T-helper 1 cell (primary cell): ENCODE results near the gene MRPL23.
A peak's percentile ranks its signal among the peaks of the same experiment; 100 is the strongest.

Experiments
- DNase-seq, 5 donors: peaks; one replicate each; pipeline ENCODE4 v3.0.0-alpha.2; 2012 to 2020

The MRPL23 gene

GRCh38 chr11:1934335-1935155, 12.6 kb upstream of the MRPL23 start:
- peak in 1 of 5 donors; percentile 4 for DNase-seq

- DNase-seq, result peak in 1 of 5 donors; percentile 7
Observed at GRCh38 chr11:1935156-1936071, 11.7 kb upstream of the MRPL23 start.

- no peak for DNase-seq
Observed at GRCh38 chr11:1936072-1936780, 10.9 kb upstream of the MRPL23 start.

DNA sequence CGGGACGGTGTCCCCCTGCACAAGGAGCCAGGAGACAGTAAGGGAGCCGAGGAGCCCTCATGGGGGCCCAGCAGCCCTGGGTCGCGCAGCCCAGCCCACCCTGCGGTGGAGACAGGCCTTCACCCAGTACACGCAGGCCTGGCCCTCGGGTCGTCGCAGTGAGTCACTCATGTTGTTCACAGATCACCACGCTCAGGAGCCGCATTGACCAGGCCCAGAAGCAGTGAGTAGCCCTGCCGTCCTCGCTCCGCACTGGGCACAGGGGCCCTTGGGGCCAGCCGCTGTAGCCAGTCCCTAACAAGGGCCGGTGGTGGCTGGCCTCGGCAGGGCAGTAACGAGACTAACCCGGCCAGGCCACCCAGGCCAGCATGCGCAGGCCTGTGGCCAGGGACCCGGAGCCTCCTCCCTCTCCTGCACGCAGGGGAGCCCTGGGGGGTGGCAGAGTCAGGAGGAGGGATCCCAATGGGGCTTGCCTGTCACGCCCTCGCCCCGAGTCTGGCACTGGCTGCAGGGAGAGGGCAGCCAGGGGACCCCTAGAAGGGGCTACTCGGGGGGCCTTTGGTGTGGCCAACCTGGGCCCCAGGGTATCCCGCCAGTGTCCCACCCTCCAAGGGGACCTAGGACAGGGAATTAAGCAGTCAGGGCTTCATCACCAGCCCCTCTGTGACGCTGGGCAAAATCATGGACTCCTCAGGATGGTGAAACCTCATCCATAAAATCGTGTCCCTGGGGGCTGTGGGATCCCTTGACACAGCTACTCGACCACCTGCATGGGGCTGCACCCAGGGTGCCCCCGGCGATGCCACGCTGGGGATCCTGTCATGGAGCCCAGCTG, 10.1 kb upstream of the MRPL23 start:
- DNase-seq, result peak in 1 of 5 donors; percentile 9

- peak in 1 of 5 donors; percentile 8 for DNase-seq
Observed at GRCh38 chr11:1937616-1938342, 9.4 kb upstream of the MRPL23 start.

GRCh38 chr11:1938343-1939005, 8.7 kb upstream of the MRPL23 start:
- DNase-seq, result peak in 1 of 5 donors; percentile 8

DNA sequence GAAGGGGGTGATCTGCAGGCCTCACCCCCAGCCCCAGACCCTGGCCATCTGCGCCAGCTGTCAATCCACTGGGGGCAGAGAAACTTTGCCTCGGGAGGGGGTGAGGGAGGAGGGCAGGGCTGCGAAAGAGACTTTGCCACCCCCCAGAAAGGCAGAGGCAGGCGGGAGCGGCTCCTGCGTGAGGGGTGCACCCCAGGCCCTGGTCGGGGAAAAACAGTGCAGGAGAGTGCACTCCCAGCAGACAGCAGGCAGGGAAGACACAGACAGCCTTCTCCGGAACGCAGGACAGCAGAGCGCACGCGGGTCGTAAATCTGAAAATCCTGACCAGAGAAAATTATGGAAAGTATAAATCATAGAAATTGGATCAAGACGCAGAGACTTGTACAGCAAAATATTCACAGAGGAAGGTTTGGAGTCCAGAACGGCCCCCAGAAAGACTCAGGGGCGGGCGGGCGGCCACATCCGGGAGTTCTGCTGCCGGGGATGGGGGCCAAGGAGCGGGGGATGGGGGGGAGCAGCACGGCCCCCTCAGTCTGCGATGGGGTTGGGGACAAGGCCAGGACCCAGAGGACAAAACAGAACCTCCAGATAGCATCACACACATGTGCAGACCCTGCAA, 8.0 kb upstream of the MRPL23 start:
- peak in 1 of 5 donors; percentile 6 for DNase-seq

- peak in 1 of 5 donors; percentile 1 for DNase-seq
Observed at GRCh38 chr11:1939788-1940187, 7.3 kb upstream of the MRPL23 start.

GRCh38 chr11:1942558-1943260, 4.4 kb upstream of the MRPL23 start:
- DNase-seq, result peak in 1 of 5 donors; percentile 3

- DNase-seq, result peak in 1 of 5 donors; percentile 5
Observed at GRCh38 chr11:1943576-1943975, 3.6 kb upstream of the MRPL23 start.

DNA sequence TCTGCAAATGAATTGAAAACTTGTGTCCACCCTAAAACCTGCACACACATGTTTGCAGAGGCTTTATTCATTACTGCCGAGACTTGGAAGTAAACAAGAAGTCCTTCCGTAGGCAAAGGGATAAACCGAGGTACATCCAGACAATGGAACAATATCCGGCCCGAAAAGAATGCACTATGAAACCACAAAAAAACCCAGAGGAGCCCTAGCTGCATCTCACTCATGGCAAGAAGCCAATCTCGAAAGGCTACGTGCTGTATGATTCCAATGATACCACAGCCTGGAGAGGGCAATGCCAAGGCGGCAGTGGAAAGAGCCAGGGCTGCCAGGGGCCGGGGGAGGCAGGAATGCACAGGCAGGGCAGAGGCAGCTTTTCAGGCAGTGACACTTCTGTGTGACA, 3.2 kb upstream of the MRPL23 start:
- DNase-seq, result no peak

- no peak for DNase-seq
Observed at GRCh38 chr11:1947592-1948237, 583 bp downstream of the MRPL23 start.

GRCh38 chr11:1948389-1948788, 1.3 kb downstream of the MRPL23 start:
- no peak for DNase-seq

DNA sequence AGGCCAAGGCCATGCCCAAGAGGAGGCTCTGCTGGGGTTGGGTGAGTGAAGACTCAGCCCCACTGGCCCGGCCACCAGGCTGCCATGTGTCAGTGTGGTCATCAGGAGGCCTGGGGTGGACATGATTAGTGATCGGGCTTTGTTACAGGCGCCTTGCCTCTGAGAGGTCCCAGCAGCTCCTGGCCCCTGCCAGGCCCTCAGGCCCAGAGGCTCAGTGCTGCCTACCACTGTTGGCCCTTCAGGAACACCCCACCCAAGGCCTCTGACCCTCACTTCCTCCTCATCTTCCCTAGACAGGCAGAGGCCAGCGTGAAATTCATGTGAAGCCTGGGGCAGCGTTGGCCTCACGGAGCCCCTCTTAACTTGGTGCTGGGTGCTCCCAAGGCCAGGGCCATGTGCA, 2.2 kb downstream of the MRPL23 start:
- DNase-seq, result no peak

GRCh38 chr11:1949922-1950321, 2.8 kb downstream of the MRPL23 start:
- DNase-seq, result no peak

DNA sequence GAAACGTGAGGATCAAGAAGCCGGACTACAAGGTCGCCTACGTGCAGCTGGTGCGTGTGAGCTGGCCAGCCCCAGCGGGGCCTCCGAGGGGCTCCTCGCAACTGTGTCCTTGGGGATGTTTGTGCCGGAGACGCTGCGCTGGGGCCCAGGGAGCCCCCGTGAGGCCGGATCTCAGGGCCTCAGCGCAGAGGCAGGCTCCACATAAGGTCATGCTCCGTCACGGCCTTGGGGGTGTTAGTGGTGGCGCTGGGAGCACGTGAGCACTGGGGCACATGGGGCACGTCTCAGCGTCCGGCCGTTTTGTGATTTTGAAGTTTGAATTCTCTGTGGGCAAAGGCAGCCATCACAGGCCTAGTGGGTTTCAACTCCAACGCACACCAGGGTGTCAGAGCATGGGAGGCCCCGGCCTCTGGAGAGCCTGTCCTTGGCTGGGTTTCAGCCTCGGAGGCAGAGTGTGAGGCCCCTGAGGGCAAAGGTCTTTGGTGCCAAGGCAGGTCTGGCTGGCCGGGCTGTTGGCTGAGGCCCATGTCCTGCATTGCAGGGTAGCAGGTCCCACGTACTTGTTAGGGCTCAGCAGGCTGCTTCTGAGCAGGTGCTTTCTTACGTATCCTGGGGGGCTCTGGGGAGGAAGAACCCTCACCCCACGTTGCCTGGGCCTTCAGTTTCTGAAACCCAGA, 5.8 kb downstream of the MRPL23 start:
- DNase-seq, result no peak

DNA sequence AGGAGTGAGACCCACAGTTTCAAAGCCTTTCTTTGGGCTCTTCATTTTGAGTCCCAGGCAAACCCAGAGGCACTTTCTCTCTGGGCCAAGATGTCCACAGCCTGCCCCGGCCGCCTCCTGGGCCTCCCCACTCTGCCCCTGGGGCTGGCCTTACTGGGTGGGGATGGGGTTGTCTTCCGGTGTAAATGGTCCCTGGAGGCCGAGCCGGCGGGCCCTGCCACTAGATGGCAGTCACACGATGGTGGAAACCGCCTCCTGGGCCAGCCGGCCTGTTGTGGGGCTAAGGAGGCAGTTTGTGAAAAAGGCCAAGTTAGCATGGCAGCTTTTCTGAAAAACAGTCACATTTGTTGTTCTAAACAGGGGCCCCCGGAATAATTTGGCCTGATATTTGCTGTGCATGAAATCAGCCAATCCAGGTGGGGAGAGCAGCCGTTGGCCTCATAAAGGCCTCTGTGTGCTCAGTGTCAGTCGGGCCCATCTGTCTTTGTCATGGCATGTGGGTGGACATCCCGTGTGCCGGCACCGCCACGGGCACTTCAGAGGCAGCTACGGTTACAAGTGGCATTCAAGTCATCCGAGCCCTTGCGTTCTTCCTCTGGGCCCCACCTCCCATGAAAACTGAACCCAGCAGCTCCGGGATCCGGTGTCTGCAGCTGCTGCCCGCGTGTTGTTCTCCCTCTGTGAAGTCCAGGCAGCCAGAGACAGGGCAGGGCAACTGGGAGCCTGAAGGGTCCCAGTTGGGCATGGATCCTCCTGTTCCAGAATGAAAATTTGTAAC, 6.5 kb downstream of the MRPL23 start:
- DNase-seq, result no peak

- DNase-seq, result no peak
Observed at GRCh38 chr11:1958367-1958766, 11.2 kb downstream of the MRPL23 start.
